GM11168 (cell line): ENCODE results near the gene ACBD4.

Experiments
- in situ Hi-C: fragments of 300-500 bp; cut with MboI; formaldehyde crosslinking; loops from one replicate; pipeline ENCODE4 v1.12.0; 2022; ENCODE audit warnings: low sequenced_read_pairs; ENCODE audit not compliant: unreplicated experiment

Gene ACBD4

DNA sequence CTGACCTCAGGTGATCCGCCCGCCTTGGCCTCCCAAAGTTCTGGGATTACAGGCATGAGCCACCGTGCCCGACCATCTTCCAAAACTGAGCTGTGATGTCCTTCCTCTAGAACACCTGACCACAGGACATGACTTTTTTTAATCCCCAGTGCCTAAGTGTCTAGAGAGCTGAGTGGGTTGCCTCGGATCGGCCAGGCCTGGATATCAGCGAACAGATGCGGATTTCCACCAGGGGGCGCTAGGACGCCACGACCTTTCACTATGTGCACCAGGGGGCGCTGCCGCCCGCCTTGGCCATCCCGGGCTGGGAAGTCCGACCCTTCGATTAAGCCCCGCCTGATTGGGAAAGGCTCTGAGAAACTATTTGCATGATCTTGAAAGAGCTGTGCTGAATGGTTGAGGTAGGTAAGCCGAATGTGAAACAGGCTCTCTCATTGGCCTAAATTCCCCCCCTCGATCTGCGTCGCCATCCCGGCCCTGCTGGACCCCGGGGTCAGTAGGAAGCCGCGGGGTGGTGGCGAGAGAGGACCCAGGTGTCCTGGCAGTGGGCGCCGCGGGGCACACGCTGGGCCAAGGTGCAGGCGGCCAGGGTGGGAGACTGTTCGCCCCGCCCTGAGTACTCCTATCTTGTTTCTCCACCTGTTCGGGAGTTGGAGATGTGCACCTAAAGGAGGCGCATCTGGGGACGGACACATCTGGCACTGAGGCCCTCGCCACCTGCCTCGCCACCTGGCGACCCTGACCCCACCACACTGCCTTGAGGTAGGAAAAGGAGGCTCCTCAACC, at the start of gene ACBD4:
Gene ACBD4 (plus strand): TSS at position 496 of the 786 bp plus-strand sequence. CDS start 458 bp downstream, outside the sequence.
- in situ Hi-C loops: no loop called here

- in situ Hi-C loops: no loop called here
These were observed 49.1 kb upstream of the ACBD4 start for GRCh38 chr17:45086391-45086790.

DNA sequence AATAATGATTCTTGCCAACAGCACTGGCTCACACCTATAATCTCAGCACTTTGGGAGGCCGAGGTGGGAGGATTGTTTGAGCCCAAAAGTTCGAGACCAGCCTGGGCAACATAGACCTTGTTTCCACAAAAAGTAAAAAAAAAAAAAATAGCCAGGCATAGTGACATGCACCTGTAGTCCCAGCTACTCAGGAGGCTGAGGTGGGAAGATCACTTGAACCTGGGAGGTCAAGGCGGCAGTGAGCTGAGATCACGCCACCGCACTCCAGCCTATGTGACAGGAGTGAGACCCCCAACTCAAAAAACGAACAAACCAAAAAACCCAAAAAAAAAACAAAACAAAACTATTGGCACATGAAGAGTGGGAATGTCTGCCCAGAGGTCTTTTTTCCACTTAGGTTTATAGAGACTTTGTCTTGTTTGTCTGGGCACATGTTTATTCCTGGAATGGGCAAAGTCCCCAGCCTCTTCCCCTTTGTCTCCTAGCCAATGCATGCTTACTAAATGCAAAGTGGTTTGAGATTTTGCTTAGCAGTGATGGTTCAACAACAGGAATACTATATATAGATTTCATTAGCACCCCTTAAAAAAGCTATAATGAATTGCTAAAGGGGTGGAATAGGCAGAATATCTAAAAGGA, 48.5 kb upstream of the ACBD4 start:
- in situ Hi-C loops: no loop called here

- in situ Hi-C loops: no loop called here
These were observed 47.9 kb upstream of the ACBD4 start for GRCh38 chr17:45087504-45087975.

GRCh38 chr17:45087978-45088377, 47.5 kb upstream of the ACBD4 start:
- in situ Hi-C loops: no loop called here

DNA sequence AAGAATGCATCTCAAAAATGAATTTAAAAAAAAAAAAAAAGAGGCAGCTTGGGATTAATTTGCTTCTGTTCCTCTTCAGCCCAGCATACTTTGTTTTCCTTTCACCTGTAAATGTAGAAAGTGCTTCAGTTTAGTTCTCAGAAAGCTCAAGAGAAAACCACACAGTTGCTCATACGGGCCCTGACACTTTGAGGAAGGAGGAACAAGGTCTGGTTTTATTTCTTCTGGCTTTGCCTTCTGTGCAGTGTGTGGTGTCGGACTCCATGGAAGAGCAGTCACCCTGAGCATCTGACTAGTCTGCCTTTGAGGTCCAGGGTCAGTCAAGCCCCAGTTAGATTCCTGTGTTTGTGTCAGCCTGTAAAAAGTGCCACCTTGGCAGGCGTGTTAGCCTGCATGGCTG, 46.7 kb upstream of the ACBD4 start:
- in situ Hi-C loops: no loop called here

GRCh38 chr17:45090711-45091110, 44.8 kb upstream of the ACBD4 start:
- in situ Hi-C loops: no loop called here

- in situ Hi-C loops: no loop called here
These were observed 43.6 kb upstream of the ACBD4 start for GRCh38 chr17:45091778-45092425.

GRCh38 chr17:45092911-45093430, 42.5 kb upstream of the ACBD4 start:
- in situ Hi-C loops: no loop called here

- in situ Hi-C loops: no loop called here
These were observed 41.9 kb upstream of the ACBD4 start for GRCh38 chr17:45093444-45094110.

DNA sequence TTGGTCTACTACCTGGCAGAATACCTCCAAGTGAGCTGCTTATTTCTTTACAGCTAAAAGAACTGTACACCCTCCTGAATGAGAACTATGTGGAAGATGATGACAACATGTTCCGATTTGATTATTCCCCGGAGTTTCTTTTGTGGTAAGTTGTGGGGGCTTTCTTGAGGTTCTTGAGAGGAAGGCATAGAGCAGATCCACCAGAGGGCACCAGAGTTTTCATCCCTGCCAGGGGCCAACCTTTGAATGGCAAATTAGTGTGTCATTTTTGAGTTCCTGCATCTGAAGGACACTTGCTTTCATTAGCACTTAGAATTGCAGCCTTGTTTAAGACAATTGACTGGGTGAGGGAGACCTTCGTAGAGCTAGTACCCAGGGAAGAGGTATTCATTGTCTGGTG, 39.3 kb upstream of the ACBD4 start:
- in situ Hi-C loops: no loop called here

- in situ Hi-C loops: no loop called here
These were observed 38.6 kb upstream of the ACBD4 start for GRCh38 chr17:45096926-45097325.

GRCh38 chr17:45098081-45098868, 37.2 kb upstream of the ACBD4 start:
- in situ Hi-C loops: no loop called here

GRCh38 chr17:45098869-45099616, 36.4 kb upstream of the ACBD4 start:
- in situ Hi-C loops: no loop called here

GRCh38 chr17:45101546-45101882, 34.0 kb upstream of the ACBD4 start:
- in situ Hi-C loops: no loop called here

DNA sequence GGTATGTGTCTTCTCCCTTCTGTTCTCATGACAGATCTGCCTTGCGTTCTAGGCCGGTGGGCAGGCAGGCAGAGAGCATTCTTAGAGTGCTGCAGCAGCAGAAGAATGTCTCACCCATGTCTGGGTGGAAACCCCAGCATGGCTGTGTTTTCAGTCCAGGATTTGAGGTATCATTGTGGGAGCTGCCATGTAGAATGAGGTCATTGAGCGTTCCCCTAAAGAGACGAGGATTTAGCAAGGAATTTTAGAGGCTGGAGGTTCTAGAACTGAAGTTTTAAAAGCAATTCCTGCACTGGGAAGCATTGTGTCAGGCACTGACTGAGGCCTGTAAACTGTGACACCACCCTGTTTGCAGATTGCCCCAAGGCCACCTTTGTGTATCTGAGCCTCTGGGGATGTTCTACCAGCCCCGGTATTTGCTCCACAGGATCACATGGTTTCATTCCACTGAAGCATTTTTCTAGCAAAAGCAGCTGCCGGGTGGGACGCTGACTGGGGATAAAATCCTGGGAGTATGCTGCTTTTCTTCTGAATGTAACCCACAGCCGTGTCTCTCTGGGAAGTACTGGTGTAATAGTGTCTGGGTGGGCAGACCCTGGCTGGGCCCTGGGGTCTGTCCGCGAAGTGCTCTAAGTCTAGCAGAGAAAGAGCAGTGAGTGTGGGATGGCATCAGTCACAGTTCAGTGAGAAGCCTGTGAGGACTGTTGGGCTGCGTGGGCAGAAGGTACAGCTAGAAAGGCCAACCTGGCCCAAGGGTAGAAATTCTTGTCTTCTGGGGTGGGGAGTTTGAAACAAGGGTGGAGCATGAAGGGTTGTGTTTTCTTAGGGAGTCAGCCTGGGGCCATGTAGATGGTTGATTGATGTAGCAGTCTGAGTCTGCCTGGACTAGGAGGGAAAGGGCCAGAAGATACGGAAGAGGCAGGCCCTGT, 33.3 kb upstream of the ACBD4 start:
- in situ Hi-C loops: no loop called here

- in situ Hi-C loops: no loop called here
These were observed 32.6 kb upstream of the ACBD4 start for GRCh38 chr17:45102856-45103255.

DNA sequence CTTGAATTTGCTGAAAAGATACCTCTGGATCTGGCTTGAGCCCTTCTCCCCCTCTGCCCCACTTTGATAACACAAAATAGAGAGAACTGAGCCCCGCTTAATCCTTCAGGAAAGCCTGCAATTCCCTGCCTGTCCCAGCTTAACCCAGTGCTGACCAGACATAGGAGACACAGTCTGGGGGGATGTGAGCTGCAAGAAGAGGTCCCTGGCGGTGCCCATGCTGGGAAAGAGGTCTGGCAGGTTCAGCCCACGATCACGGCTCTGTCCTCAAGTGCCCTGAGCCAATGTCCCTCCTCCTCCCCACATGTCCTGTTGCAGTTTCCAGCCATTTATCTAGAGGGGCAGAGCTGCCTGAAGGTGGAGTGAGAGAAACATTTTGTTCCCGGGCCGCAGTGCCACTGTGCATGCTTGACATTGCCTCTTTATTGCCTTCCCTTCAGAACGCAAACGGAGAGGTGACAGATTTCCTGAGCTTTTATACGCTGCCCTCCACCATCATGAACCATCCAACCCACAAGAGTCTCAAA, 32.2 kb upstream of the ACBD4 start:
- in situ Hi-C loops: no loop called here
